Caco-2 (cell line): Measurements from ENCODE around the gene AMD1. TPM values are rescaled to one million over a fixed set of nuclear protein-coding genes. Genes with fewer than 3 reads are reported as not detected.

Experiments
- BruUV-seq: library from RNA; stranded (reverse); fragments of 400-500 nt; replicated peaks from 2 replicates; lab custom pipeline; 2021; lab: Mats Ljungman, UMichigan
- CTCF ChIA-PET: fragments of 300-600 bp; sonication (Branson Sonifier 250); formaldehyde crosslinking; loops from one replicate; lab custom pipeline; 2022; ENCODE audit warnings: antibody characterized with exemption; lab: Charles Lee
- POLR2A ChIA-PET: fragments of 300-600 bp; sonication (Branson Sonifier 250); formaldehyde crosslinking; loops from one replicate; lab custom pipeline; 2022; ENCODE audit warnings: antibody characterized with exemption; lab: Charles Lee
- DNase-seq, 2 experiments: peaks; one replicate each; pipeline versions ENCODE4 v3.0.0 to v3.0.0-alpha.2; 2020 to 2022
- H3K27me3 ChIP-seq: replicated peaks from 2 replicates; pipeline ENCODE4 v1.6.0; 2011; ENCODE audit warnings: low read length; ENCODE audit not compliant: control insufficient read depth, insufficient read depth
- H3K36me3 ChIP-seq: 2 replicates; pipeline ENCODE4 v1.5.1; 2011; ENCODE audit warnings: low read length; ENCODE audit not compliant: control insufficient read depth, insufficient read depth
- H3K4me1 ChIP-seq: fragments of 250-450 bp; sonication (Bioruptor Pico); 2 replicates; pipeline ENCODE4 v1.5.1; 2020; ENCODE audit warnings: mild to moderate bottlenecking
- H3K4me3 ChIP-seq: 2 replicates; pipeline ENCODE4 v1.5.1; 2011; ENCODE audit warnings: low read depth, mild to moderate bottlenecking, control low read depth, low read length
- H3K9me3 ChIP-seq: fragments of 250-450 bp; sonication (Bioruptor Pico); 2 replicates; pipeline ENCODE4 v1.5.1; 2020; ENCODE audit warnings: mild to moderate bottlenecking, moderate library complexity
- H3K27ac Mint-ChIP-seq: one replicate; pipeline ENCODE4 v1.8.0; 2022; ENCODE audit warnings: mixed read lengths; ENCODE audit not compliant: unreplicated experiment
- H3K27me3 Mint-ChIP-seq: one replicate; pipeline ENCODE4 v1.8.0; 2022; ENCODE audit warnings: mixed read lengths; ENCODE audit not compliant: insufficient read depth, unreplicated experiment
- H3K36me3 Mint-ChIP-seq: one replicate; pipeline ENCODE4 v1.8.0; 2022; ENCODE audit warnings: mild to moderate bottlenecking, mixed read lengths; ENCODE audit not compliant: insufficient read depth, unreplicated experiment
- H3K4me1 Mint-ChIP-seq: one replicate; pipeline ENCODE4 v1.8.0; 2022; ENCODE audit warnings: low read depth, mixed read lengths; ENCODE audit not compliant: unreplicated experiment
- H3K4me3 Mint-ChIP-seq: one replicate; pipeline ENCODE4 v1.8.0; 2022; ENCODE audit warnings: mild to moderate bottlenecking, moderate library complexity, mixed read lengths; ENCODE audit not compliant: unreplicated experiment
- H3K9me3 Mint-ChIP-seq: one replicate; pipeline ENCODE4 v1.8.0; 2022; ENCODE audit warnings: mixed read lengths; ENCODE audit not compliant: unreplicated experiment
- intact Hi-C: fragments of 100-400 bp; cut with micrococcal nuclease; formaldehyde crosslinking; loops from one replicate; pipeline ENCODE4 v1.10.0; 2022; ENCODE audit not compliant: unreplicated experiment
- total RNA-seq: library from RNA; stranded (reverse); gene quantifications from 2 replicates; pipeline ENCODE4 v1.2.3, GENCODE V29; 2022
- TF ChIP-seq, protein P1 (sequence below), 2 experiments: fragments of 200-600 bp in 1 of 2; IDR thresholded peaks; 1 replicate in 1 of 2; 2 replicates in 1 of 2; pipeline versions ENCODE4 v1.5.1 to v1.8.0; 2011 to 2022; ENCODE audit warnings: antibody characterized with exemption in 1 of 2, control low read depth in 1 of 2, inconsistent platforms in 1 of 2, low read depth in 1 of 2, low read length in 1 of 2, mild to moderate bottlenecking in 1 of 2, moderate library complexity in 1 of 2; ENCODE audit not compliant: insufficient read depth in 1 of 2, severe bottlenecking in 1 of 2, unreplicated experiment in 1 of 2

AMD1 gene
- total RNA-seq, 1 experiment from 2014 or later = 90.0 TPM

DNA sequence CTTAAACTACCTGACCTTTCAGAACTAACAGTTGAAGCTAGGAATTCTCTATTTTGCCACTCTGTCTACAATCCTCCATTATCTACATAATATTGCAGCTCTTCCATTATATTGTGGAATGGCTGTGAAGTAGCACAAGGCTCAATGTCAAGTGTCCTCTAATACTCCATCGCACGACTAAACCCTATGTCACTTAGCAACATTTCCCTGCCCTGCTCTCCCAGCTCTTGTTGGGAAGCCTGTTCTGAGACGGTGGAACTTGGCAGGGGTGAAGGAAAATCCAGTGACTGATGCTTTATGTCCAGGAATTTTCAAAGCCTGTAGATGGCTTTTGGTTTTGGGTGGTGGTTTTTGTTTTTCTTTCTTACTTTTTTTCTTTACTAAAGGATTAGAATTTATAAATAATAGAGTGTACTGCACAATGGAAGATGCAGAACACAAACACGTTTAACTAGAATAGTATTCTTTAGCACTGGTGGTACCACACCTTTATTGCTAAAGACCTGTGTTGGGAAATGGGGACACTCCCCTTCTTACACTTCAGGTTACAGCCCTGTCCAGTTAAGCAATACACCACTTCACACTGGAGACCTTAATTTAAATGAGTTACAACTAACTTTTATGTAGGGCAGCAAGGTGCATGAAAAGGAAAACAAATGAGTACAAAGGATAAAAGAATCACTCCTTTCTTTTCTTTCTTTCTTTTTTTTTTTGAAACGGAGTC is 20.7 kb upstream of the AMD1 start:
- ChIA-PET POLR2A (interaction anchor here (0.7 to 1.0 kb wide), 3 partner anchors 21 to 39 kb away, joined by 3 to 5 read pairs (median 5); partner anchors contain the start of genes AMD1 and CDK19), CTCF (no interaction called here)
- H3K4me1 Mint-ChIP-seq = no peaks in the 10 kb centered on the region
- no peaks in the 10 kb centered on the region for H3K4me1 ChIP-seq
- TF ChIP-seq, protein P1, sequence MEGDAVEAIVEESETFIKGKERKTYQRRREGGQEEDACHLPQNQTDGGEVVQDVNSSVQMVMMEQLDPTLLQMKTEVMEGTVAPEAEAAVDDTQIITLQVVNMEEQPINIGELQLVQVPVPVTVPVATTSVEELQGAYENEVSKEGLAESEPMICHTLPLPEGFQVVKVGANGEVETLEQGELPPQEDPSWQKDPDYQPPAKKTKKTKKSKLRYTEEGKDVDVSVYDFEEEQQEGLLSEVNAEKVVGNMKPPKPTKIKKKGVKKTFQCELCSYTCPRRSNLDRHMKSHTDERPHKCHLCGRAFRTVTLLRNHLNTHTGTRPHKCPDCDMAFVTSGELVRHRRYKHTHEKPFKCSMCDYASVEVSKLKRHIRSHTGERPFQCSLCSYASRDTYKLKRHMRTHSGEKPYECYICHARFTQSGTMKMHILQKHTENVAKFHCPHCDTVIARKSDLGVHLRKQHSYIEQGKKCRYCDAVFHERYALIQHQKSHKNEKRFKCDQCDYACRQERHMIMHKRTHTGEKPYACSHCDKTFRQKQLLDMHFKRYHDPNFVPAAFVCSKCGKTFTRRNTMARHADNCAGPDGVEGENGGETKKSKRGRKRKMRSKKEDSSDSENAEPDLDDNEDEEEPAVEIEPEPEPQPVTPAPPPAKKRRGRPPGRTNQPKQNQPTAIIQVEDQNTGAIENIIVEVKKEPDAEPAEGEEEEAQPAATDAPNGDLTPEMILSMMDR (IDR thresholded peaks at IDR 0.05; ENCODE audit: insufficient read depth in 1 of 2, low read depth in 1 of 2, low read length in 1 of 2, severe bottlenecking in 1 of 2, unreplicated experiment in 1 of 2) = no peak
- no peaks in the 10 kb centered on the region for H3K9me3 Mint-ChIP-seq
- no peak overlapping the region for H3K4me3 Mint-ChIP-seq
- no peaks in the 10 kb centered on the region for H3K36me3 Mint-ChIP-seq
- no peaks in the 10 kb centered on the region for H3K27me3 ChIP-seq
- H3K27me3 Mint-ChIP-seq = no peaks in the 10 kb centered on the region
- no peak for DNase-seq
- H3K9me3 ChIP-seq = no peaks in the 10 kb centered on the region
- H3K27ac Mint-ChIP-seq = no peak overlapping the region
- H3K36me3 ChIP-seq = no peaks in the 10 kb centered on the region
- H3K4me3 ChIP-seq = no peak overlapping the region
- intact Hi-C loops = no loop called here
- BruUV-seq = no TSS peak

- H3K36me3 ChIP-seq = no peaks in the 10 kb centered on the region
- intact Hi-C loops = no loop called here
- Mint-ChIP-seq H3K27me3 (no peaks in the 10 kb centered on the region), H3K4me1 (no peaks in the 10 kb centered on the region), H3K27ac (no peak overlapping the region), H3K4me3 (no peak overlapping the region), H3K9me3 (no peaks in the 10 kb centered on the region), H3K36me3 (no peaks in the 10 kb centered on the region)
- H3K27me3 ChIP-seq = no peaks in the 10 kb centered on the region
- no TSS peak for BruUV-seq
- POLR2A ChIA-PET = interaction anchor here (0.6 to 1.1 kb wide), 2 partner anchors 38 to 41 kb away, joined by 3 to 4 read pairs; partner anchors contain the start of gene CDK19
- no peaks in the 10 kb centered on the region for H3K4me1 ChIP-seq
- no peaks in the 10 kb centered on the region for H3K9me3 ChIP-seq
- DNase-seq = no peak
- CTCF ChIA-PET = no interaction called here
- TF ChIP-seq, protein P1 (IDR thresholded peaks at IDR 0.05; ENCODE audit: insufficient read depth in 1 of 2, low read depth in 1 of 2, low read length in 1 of 2, severe bottlenecking in 1 of 2, unreplicated experiment in 1 of 2) = no peak
- H3K4me3 ChIP-seq = no peak overlapping the region
Observed at GRCh38 chr6:110856296-110856695, 18.3 kb upstream of the AMD1 start.

- no peaks in the 10 kb centered on the region for H3K27me3 Mint-ChIP-seq
- intact Hi-C loops = no loop called here
- no TSS peak for BruUV-seq
Observed at GRCh38 chr6:110858016-110858415, 16.6 kb upstream of the AMD1 start.

More at GRCh38 chr6:110858016-110858415, 16.6 kb upstream of the AMD1 start:
- TF ChIP-seq, protein P1 (IDR thresholded peaks at IDR 0.05; ENCODE audit: insufficient read depth in 1 of 2, low read depth in 1 of 2, low read length in 1 of 2, severe bottlenecking in 1 of 2, unreplicated experiment in 1 of 2) = no peak
- ChIA-PET CTCF (no interaction called here), POLR2A (no interaction called here)
- no peaks in the 10 kb centered on the region for H3K36me3 ChIP-seq
- H3K9me3 ChIP-seq = no peaks in the 10 kb centered on the region
- no peaks in the 10 kb centered on the region for H3K4me1 Mint-ChIP-seq
- no peaks in the 10 kb centered on the region for H3K9me3 Mint-ChIP-seq
- no peaks in the 10 kb centered on the region for H3K4me1 ChIP-seq
- no peak overlapping the region for H3K27ac Mint-ChIP-seq
- H3K27me3 ChIP-seq = no peaks in the 10 kb centered on the region
- H3K36me3 Mint-ChIP-seq = no peaks in the 10 kb centered on the region
- no peak overlapping the region for H3K4me3 ChIP-seq
- DNase-seq = no peak
- H3K4me3 Mint-ChIP-seq = no peak overlapping the region
